Lower leg skin (tissue), 4 donors: Measurements from ENCODE around the gene ACTN4. TPM values are rescaled to one million over a fixed set of nuclear protein-coding genes. Genes with fewer than 3 reads are reported as not detected.

Experiments
- DNase-seq, 2 donors: peaks; one replicate each; pipeline ENCODE4 v3.0.0-alpha.2; 2019; ENCODE audit warnings: low spot score in 2 of 2
- H3K4me3 ChIP-seq: fragments of 200-600 bp; sonication (generic); 2 replicates; pipeline ENCODE4 v1.5.1; 2017; ENCODE audit warnings: mild to moderate bottlenecking, low read depth; ENCODE audit not compliant: poor library complexity, severe bottlenecking
- CTCF ChIP-seq, 3 donors: fragments of 450-650 bp; IDR thresholded peaks; one replicate each; pipeline ENCODE4 v1.5.1; 2016; ENCODE audit warnings: antibody characterized with exemption in 3 of 3, mild to moderate bottlenecking in 3 of 3, moderate library complexity in 2 of 3
- POLR2A ChIP-seq, 2 donors: fragments of 450-650 bp; IDR thresholded peaks; one replicate each; pipeline ENCODE4 v1.6.1; 2016 to 2017; ENCODE audit warnings: antibody characterized with exemption in 2 of 2, mild to moderate bottlenecking in 1 of 2, moderate library complexity in 1 of 2
- WGBS, 2 donors: methylation state at CpG; one replicate each; pipeline ENCODE4 v1.1.5; 2018; 5-methylcytosine and 5-hydroxymethylcytosine counted together
- intact Hi-C: fragments of 100-400 bp; cut with DNase I; formaldehyde crosslinking; loops from one replicate; pipeline ENCODE4 v1.15.0; 2023; ENCODE audit warnings: low total_unique reads
- total RNA-seq, 4 donors: library from RNA; depleted of rRNA; stranded (reverse); fragments of >200 nt; gene quantifications; one replicate each; pipeline ENCODE4 v1.1.0, GENCODE V29; 2016

The ACTN4 gene
- total RNA-seq, 4 donors from 2014 or later, result 411 to 572 (median 469) TPM

- TF ChIP-seq CTCF (IDR thresholded peaks at IDR 0.05) (no peak), POLR2A (IDR thresholded peaks at IDR 0.05) (no peak)
- 9 to 18% methylated on average over 1 of the region's 1 CpG for WGBS, 2 donors
- intact Hi-C loops, result no loop called here
- peak in 1 of 2 donors; percentile 74 for DNase-seq
- no peak overlapping the region for H3K4me3 ChIP-seq
These were observed 14.5 kb downstream of the ACTN4 start for GRCh38 chr19:38661996-38662395.

- 51 to 57% methylated on average over 7 of the region's 7 CpGs for WGBS, 2 donors
- TF ChIP-seq CTCF (IDR thresholded peaks at IDR 0.05), result no peak
- no peak for DNase-seq
- intact Hi-C loops, result no loop called here
- no peak overlapping the region for H3K4me3 ChIP-seq
These were observed 15.2 kb downstream of the ACTN4 start for GRCh38 chr19:38662537-38663155.

GRCh38 chr19:38663156-38663651, 15.8 kb downstream of the ACTN4 start:
- intact Hi-C loops, result no loop called here
- TF ChIP-seq POLR2A (IDR thresholded peaks at IDR 0.05), result no peak
- TF ChIP-seq CTCF (IDR thresholded peaks at IDR 0.05), result no peak
- no peak overlapping the region for H3K4me3 ChIP-seq
- WGBS, 2 donors, result 76 to 78% methylated on average over 22 of the region's 22 CpGs
- no peak for DNase-seq

GRCh38 chr19:38663957-38664502, 16.6 kb downstream of the ACTN4 start:
- TF ChIP-seq POLR2A (IDR thresholded peaks at IDR 0.05), result no peak
- TF ChIP-seq CTCF (IDR thresholded peaks at IDR 0.05), result no peak
- H3K4me3 ChIP-seq, result no peak overlapping the region
- WGBS, 2 donors, result 30 to 43% methylated on average over 19 of the region's 19 CpGs
- intact Hi-C loops, result no loop called here
- DNase-seq, result no peak

- DNase-seq, result no peak
- intact Hi-C loops, result no loop called here
- WGBS, 2 donors, result 36 to 51% methylated on average over 6 to 7 of the region's 7 CpGs
- no peak overlapping the region for H3K4me3 ChIP-seq
- TF ChIP-seq POLR2A (IDR thresholded peaks at IDR 0.05) (no peak), CTCF (IDR thresholded peaks at IDR 0.05) (no peak)
These were observed 17.2 kb downstream of the ACTN4 start for GRCh38 chr19:38664503-38665211.
